Right cardiac atrium (tissue), 5 donors: Measurements from ENCODE around the gene HSPB3. TPM values are rescaled to one million over a fixed set of nuclear protein-coding genes. Genes with fewer than 3 reads are reported as not detected.

Experiments used
- ATAC-seq, 2 donors: fragments of 200-7000 bp; cut with Tn5 transposase; one replicate each; pipeline versions ENCODE4 v1.8.0 to v1.9.1; 2020; ENCODE audit warnings: moderate library complexity in 2 of 2, mild to moderate bottlenecking in 1 of 2
- DNase-seq, 3 donors: peaks; one replicate each; pipeline ENCODE4 v3.0.0-alpha.2; 2020
- H3K27ac ChIP-seq: one replicate; pipeline ENCODE4 v1.5.1; 2013; ENCODE audit warnings: mild to moderate bottlenecking, low read length, control low read depth, moderate library complexity
- H3K27me3 ChIP-seq: one replicate; pipeline ENCODE4 v1.6.1; 2013; ENCODE audit not compliant: control insufficient read depth, insufficient read depth
- H3K4me1 ChIP-seq: one replicate; pipeline ENCODE4 v1.6.1; 2013; ENCODE audit warnings: low read length; ENCODE audit not compliant: control insufficient read depth, insufficient read depth
- H3K4me3 ChIP-seq: one replicate; pipeline ENCODE4 v1.5.1; 2013; ENCODE audit warnings: low read length, control low read depth
- H3K9me3 ChIP-seq: one replicate; pipeline ENCODE4 v1.6.1; 2013; ENCODE audit warnings: low read length; ENCODE audit not compliant: control insufficient read depth
- WGBS: extraction: QIAGEN DNeasy Blood & Tissue Kit; methylation state at CpG from one replicate; pipeline ENCODE4 v1.1.7; 2013; 5-methylcytosine and 5-hydroxymethylcytosine counted together
- intact Hi-C, 4 donors: fragments of 100-400 bp; cut with DNase I; formaldehyde crosslinking; loops; one replicate each; pipeline versions ENCODE4 v1.11.0 to v1.14.0; 2022 to 2023
- polyA plus RNA-seq: library from polyadenylated mRNA; stranded (reverse); fragments of 200-250 nt; gene quantifications from one replicate; pipeline ENCODE4 v1.2.3, GENCODE V29; 2013
- total RNA-seq, 4 donors: library from RNA; stranded (reverse); fragmentation: NEBNext Ultra II Directional; extraction: Animal tissue kit (Norgen Biotek cat#: 25700); gene quantifications; one replicate each; pipeline ENCODE4 v1.2.1, GENCODE V29; 2021
- donor health status: healthy with polysubstance abuse.
- donor health status: DM: no; HTN: yes; CAD: no.
- donor health status: DM: no; HTN: no; CAD: no.
- donor health status: DM: no; HTN: yes; CAD: no; lungs with severe emphysema.
- donor health status: DM: yes; HTN: yes; CAD: no.

HSPB3 gene
- total and polyA plus RNA-seq, 5 donors: 279 to 644 (median 392) TPM

DNA sequence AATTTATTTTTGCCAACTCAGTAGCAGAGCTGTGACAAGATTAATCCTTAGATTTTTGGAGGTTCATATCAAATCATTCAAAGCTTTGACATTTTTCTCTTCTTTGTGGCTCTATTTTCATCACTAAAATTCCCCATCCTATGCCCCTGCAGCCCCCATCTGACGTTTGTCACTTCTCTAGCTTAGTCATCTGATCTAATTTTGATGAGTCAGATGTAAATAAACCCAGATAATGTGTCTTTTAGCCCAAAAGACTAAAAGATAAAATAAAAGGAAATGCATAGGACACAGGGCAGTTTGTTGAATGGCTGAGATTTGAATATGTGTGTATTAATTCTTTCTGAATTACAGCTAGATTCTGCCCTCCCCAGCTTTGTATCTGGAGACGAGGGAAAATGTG is 897 bp upstream of the HSPB3 start:
- H3K9me3 ChIP-seq: no peaks in the 10 kb centered on the region
- no peak overlapping the region for H3K4me3 ChIP-seq
- intact Hi-C loops: no loop called here
- peak overlapping the region; percentile 62 for H3K27ac ChIP-seq
- WGBS: 41% methylated on average over 2 of the region's 2 CpGs
- DNase-seq: no peak
- H3K27me3 ChIP-seq: no peaks in the 10 kb centered on the region
- no peaks in the 10 kb centered on the region for H3K4me1 ChIP-seq
- ATAC-seq: no peak

DNA sequence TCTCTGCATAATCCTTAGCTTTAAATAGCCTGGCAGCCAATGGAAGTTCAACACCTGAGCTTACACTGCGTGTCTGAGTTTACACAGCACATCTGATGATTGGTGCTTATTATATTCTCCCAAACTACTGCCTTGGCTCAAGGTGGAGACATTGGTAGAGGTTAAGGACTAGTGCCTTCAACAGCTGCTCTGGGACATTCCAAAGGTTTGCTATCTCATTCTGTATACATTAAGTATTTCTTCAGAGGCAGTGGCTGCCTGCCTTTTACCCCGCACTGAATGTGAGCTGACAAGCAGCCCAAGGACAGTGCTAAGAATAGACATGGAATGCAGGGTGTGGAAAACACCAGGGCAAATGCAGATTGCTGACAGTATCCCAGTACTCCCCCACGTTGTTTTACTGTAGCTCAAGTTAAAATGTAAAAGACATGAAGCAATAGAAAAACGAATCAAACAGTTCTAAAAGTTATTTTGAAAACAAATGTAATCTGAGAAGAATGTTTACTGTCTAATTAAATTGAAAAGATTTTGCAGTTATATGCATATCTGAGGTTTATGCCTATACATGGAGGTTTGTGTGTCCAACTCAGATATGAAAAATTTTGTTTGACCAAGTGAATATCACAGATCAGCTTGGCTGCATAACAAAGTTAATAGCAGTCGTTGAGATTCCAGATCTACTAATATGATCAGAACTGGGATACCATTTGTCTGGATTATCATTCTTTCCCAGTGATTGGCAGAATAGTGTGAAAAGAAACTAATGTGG is 1.8 kb downstream of the HSPB3 start:
- DNase-seq (peak in 1 of 3 donors; percentile 50), ATAC-seq (peak; percentile 80 to 83)
- 24% methylated on average over 5 of the region's 5 CpGs for WGBS
- Histone ChIP-seq H3K9me3 (no peaks in the 10 kb centered on the region), H3K27ac (peak overlapping the region; percentile 89), H3K4me3 (peak overlapping the region; percentile 80), H3K4me1 (no peaks in the 10 kb centered on the region), H3K27me3 (no peaks in the 10 kb centered on the region)
- intact Hi-C loops: no loop called here

DNA sequence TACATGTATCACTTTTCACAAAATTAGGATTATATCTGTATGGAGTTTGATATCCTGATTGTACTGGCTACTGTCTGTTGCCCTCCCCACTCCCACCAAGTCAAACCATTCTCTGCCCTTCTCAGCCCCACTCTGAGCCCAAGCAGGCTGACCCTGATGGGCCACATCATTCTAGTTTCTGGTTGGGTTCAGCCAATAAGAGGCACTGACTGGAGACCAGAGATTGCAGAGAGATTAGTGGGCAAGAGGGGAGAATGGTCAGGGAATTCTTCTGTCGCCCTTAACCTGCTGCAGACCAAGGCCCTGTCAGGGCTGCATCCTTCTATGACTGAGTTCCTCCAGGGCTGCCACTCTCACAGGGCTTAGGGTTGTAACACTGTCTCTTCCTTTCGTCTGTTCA is 2.7 kb downstream of the HSPB3 start:
- ATAC-seq (peak; percentile 8 to 14), DNase-seq (no peak)
- Histone ChIP-seq H3K4me1 (no peaks in the 10 kb centered on the region), H3K27ac (peak overlapping the region; percentile 99), H3K27me3 (no peaks in the 10 kb centered on the region), H3K4me3 (peak overlapping the region; percentile 71), H3K9me3 (no peaks in the 10 kb centered on the region)
- 68% methylated on average over 2 of the region's 2 CpGs for WGBS
- intact Hi-C loops: no loop called here

DNA sequence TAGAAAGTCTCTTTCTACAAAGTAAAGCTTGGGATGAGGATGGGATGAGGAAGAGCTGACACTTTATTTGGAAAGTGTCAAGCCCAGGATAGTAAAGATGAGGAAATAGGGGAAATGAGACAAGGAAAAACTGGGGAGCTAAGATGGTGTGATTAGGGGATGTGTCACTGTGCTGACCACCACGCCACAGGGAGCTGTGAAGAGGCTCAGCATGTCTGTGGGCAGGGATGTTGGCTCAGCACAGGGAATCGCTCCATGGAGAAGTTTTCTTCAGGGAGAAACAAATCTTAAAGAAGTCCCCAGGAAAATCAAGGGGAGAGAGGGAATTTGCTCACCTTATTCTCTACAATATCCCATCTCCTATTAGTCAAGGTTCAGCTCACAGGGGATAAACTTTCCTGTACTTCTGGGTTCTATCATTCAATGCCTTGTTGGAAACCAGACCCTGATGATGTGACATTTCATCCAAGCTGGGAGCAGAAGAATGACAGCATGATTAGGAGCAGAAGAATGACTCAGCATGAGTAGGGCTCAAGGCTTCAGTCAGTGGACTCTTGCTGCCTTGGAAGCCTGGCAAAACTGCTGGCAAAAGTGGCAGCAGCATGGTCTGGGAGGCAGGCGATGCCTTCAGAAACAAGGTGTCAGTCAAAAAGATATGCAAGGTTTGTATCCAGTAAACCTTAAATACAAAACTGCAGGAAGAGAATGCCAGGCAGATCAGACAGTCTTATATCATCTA is 4.9 kb downstream of the HSPB3 start:
- intact Hi-C loops: no loop called here
- Histone ChIP-seq H3K27ac (peak overlapping the region; percentile 62), H3K4me1 (no peaks in the 10 kb centered on the region), H3K27me3 (no peaks in the 10 kb centered on the region), H3K9me3 (no peaks in the 10 kb centered on the region), H3K4me3 (no peak overlapping the region)
- WGBS: 82% methylated on average over 3 of the region's 3 CpGs
- peak; percentile 20 to 29 for ATAC-seq
- DNase-seq: no peak

DNA sequence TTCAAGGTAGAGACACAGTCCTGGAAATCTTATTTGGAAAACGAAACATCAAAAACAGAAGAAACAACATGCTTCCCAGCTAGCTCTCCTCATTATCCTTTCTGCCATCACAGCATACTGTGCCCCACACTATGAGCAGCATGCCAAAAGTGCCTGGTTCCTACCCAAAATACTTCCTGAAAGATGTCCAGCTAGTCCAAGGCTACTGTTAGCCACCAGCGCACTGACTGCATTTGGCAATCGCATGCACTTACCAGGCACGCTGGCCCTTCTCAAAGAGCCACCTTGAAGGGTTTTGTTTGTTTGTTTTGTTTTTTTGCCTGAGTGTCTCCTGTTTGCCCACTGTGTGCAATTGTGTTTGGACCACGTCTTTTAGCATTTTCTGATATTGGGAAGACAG is 6.8 kb downstream of the HSPB3 start:
- no peaks in the 10 kb centered on the region for H3K4me1 ChIP-seq
- no peak for DNase-seq
- intact Hi-C loops: no loop called here
- H3K4me3 ChIP-seq: no peak overlapping the region
- 74% methylated on average over 5 of the region's 5 CpGs for whole genome bisulfite sequencing
- H3K27me3 ChIP-seq: no peaks in the 10 kb centered on the region
- no peak for ATAC-seq
- no peak overlapping the region for H3K27ac ChIP-seq
- no peaks in the 10 kb centered on the region for H3K9me3 ChIP-seq

DNA sequence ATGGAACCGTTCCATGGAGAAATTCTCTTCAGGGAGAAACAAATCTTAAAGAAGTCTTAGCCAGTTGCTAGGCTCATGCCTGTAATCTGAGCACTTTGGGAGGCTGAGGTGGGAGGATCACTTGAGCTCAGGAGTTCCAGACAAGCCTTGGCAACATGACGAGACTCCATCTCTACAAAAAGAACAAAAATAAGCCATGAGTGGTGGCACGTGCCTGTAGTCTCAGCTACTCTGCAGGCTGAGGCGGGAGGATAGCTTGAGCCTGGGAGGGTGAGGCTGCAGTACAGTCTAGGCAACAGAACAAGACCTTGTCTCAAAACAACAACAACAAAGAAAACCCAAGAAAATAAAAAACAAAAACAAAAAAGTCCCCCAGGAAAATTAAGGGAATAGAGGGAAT is 8.2 kb downstream of the HSPB3 start:
- ATAC-seq: no peak
- 59% methylated on average over 4 of the region's 4 CpGs for WGBS

DNA sequence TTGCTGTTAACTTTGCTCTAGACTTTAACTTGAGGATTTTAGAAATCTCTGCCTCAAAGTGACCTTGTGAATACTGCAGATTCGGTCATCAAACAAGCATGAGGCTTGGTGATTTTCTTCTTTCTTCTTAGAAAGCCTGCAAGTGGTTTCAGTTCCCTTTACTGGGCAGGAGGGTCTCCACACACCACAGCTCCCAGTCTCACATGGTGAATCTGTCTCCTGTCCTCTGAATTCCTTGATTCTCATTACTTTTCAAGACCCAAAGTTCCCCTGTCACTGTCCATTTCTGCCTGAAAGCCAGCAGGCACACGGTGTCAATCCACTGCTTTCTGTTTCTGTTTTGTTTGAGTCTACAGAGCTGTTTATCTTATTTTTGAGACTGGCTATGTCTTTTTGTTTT is 14.1 kb downstream of the HSPB3 start:
- peak overlapping the region; percentile 72 for H3K27ac ChIP-seq
- peak in 1 of 2 donors; percentile 52 for ATAC-seq
- no peak for DNase-seq
- H3K27me3 ChIP-seq: no peaks in the 10 kb centered on the region
- 20% methylated on average over 2 of the region's 2 CpGs for WGBS
- peak overlapping the region; percentile 54 for H3K4me3 ChIP-seq
- H3K4me1 ChIP-seq: peaks cover 2% of the 10 kb centered on the region
- no peaks in the 10 kb centered on the region for H3K9me3 ChIP-seq
- intact Hi-C loops: no loop called here

More for the DNA sequence above, 8.2 kb downstream of the HSPB3 start:
- H3K27ac ChIP-seq: no peak overlapping the region
- H3K4me3 ChIP-seq: no peak overlapping the region
- intact Hi-C loops: no loop called here
- H3K27me3 ChIP-seq: no peaks in the 10 kb centered on the region
- H3K9me3 ChIP-seq: no peaks in the 10 kb centered on the region
- no peaks in the 10 kb centered on the region for H3K4me1 ChIP-seq
- DNase-seq: no peak

DNA sequence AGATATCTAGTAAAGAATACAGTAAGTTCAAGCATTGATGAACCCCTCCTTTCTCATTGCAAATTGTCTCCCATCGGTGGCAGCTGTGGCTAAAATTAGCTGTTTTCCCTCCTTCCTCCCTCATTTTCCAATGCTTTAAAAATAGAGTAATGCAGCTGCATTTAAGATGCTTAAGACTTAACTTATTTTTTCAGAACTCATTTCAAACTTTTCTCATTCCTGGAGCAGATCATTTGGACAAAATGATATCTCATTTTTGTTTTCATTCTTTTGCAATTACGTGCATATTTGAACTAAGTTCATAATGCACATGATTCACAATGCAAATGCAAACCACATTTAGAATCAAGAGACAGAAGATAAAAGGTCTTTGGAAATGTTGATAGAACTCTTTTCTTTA is 14.6 kb downstream of the HSPB3 start:
- intact Hi-C loops: no loop called here

DNA sequence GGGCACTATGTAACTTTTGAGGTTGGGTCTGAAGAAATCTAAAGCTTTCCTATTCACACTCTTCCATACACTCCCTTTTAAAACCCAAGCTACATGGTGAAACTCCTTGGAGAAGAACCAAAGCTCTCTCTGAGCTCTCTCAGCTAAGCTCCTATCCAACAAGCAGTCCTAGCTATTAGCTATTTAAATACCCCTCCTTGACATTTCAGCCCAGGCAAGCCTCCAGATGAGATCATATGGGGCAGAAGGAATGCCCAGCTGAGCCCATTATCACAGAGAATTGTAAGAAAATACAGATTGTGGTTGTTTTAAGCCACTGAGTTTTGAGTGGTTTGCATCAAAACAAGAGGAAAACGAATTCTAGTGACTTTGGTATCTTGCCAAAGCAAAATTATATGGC is 15.2 kb downstream of the HSPB3 start:
- ATAC-seq: peak; percentile 35 to 56
- Histone ChIP-seq H3K27ac (no peak overlapping the region), H3K4me3 (no peak overlapping the region), H3K9me3 (no peaks in the 10 kb centered on the region), H3K27me3 (no peaks in the 10 kb centered on the region), H3K4me1 (peaks cover 2% of the 10 kb centered on the region)
- WGBS: 39% methylated on average over 1 of the region's 1 CpG
- intact Hi-C loops: no loop called here
- DNase-seq: no peak

More for the DNA sequence above, 14.6 kb downstream of the HSPB3 start:
- DNase-seq: no peak
- H3K4me3 ChIP-seq: peak overlapping the region; percentile 54
- no peaks in the 10 kb centered on the region for H3K9me3 ChIP-seq
- H3K27ac ChIP-seq: no peak overlapping the region
- WGBS: 30% methylated on average over 2 of the region's 2 CpGs
- peaks cover 2% of the 10 kb centered on the region for H3K4me1 ChIP-seq
- H3K27me3 ChIP-seq: no peaks in the 10 kb centered on the region
- ATAC-seq: no peak

DNA sequence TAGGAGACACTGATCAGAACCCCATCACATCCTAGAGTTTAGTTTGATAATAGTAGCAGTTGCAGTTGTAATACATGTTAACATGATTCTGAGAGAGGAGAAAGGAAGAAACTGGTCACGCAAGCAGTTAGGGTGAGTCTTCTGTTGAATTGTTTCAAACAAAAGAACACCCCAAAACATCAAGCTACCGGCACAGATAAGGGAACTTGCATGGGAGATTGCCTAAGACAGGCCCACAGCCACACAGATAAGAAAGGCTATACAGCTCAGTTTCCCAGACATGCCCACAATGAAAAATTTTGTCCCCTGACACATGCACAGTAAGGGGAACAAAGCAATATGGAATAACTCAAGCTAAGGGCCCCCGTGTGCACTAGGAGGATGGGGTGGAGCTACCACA is 15.9 kb downstream of the HSPB3 start:
- Histone ChIP-seq H3K9me3 (no peaks in the 10 kb centered on the region), H3K27ac (no peak overlapping the region), H3K4me1 (peaks cover 2% of the 10 kb centered on the region), H3K27me3 (no peaks in the 10 kb centered on the region), H3K4me3 (no peak overlapping the region)
- ATAC-seq: no peak
- no peak for DNase-seq
- intact Hi-C loops: no loop called here
- WGBS: 55% methylated on average over 3 of the region's 3 CpGs

DNA sequence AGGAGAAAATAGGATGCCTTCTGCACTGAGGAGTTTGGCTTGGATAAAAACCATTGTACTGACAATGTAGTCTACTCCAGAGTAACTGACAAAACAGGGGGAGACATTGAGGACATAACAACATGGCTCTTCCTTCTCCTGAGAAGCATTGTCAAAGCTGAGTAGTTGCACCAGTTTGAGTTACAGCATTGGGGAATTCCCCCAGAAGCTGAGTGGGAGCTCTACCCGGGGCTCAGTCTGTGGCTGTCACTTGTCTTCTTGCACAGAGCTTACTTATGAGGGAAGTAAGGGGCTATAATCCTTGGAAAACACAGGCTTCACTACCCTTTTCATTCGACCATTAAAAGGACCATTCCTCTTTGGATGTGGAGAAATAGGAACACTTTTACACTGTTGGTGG is 21.2 kb downstream of the HSPB3 start:
- 78% methylated on average over 2 of the region's 2 CpGs for WGBS
- H3K4me3 ChIP-seq: no peak overlapping the region
- no peaks in the 10 kb centered on the region for H3K27me3 ChIP-seq
- no peak overlapping the region for H3K27ac ChIP-seq
- DNase-seq: no peak
- H3K4me1 ChIP-seq: no peaks in the 10 kb centered on the region
- intact Hi-C loops: no loop called here
- ATAC-seq: no peak
- H3K9me3 ChIP-seq: no peaks in the 10 kb centered on the region
